H1 (cell line): ENCODE results near the gene MAGEC3. TPM values are rescaled to one million over a fixed set of nuclear protein-coding genes. Genes with fewer than 3 reads are reported as not detected.

ENCODE experiments used
- CTCF ChIA-PET: fragments of 300-600 bp; sonication (Branson Sonifier 250); formaldehyde crosslinking; loops from one replicate; lab custom pipeline; 2021; ENCODE audit not compliant: partially characterized antibody; lab: Charles Lee
- POLR2A ChIA-PET: fragments of 300-600 bp; sonication (Branson Sonifier 250); formaldehyde crosslinking; loops from one replicate; lab custom pipeline; 2021; ENCODE audit warnings: inconsistent platforms; ENCODE audit not compliant: partially characterized antibody; lab: Charles Lee
- DNase-seq, 2 experiments: peaks; one replicate each; pipeline versions ENCODE4 v3.0.0 to v3.0.0-alpha.2; 2010 to 2022; ENCODE audit warnings: low spot score in 2 of 2, low read depth in 1 of 2, mixed read lengths in 1 of 2
- FAIRE-seq: peaks from 2 replicates; lab custom pipeline; 2011; peaks lifted over from hg19 to GRCh38; lab: Jason Lieb, UNC
- H2AFZ ChIP-seq: 2 replicates; pipeline ENCODE4 v1.8.1; 2012; ENCODE audit warnings: low read length, inconsistent platforms
- H2AK5ac ChIP-seq: 2 replicates; pipeline ENCODE4 v1.6.1; 2013; ENCODE audit warnings: low read depth, low read length
- H2BK120ac ChIP-seq: replicated peaks from 2 replicates; pipeline ENCODE3; 2013; ENCODE audit warnings: low read depth, low read length, inconsistent platforms
- H2BK12ac ChIP-seq: 2 replicates; pipeline ENCODE4 v1.6.1; 2013; ENCODE audit warnings: low read depth, low read length
- H2BK15ac ChIP-seq: 2 replicates; pipeline ENCODE4 v1.6.1; 2013; ENCODE audit warnings: low read length
- H2BK20ac ChIP-seq: 2 replicates; pipeline ENCODE4 v1.6.1; 2013; ENCODE audit warnings: low read length
- H2BK5ac ChIP-seq: 2 replicates; pipeline ENCODE4 v1.6.1; 2013; ENCODE audit warnings: low read depth, low read length
- H3K14ac ChIP-seq: 2 replicates; pipeline ENCODE4 v1.6.1; 2013; ENCODE audit warnings: inconsistent platforms; ENCODE audit not compliant: insufficient read length
- H3K18ac ChIP-seq: 2 replicates; pipeline ENCODE4 v1.6.1; 2013; ENCODE audit warnings: low read length; ENCODE audit errors: extremely low read depth
- H3K23ac ChIP-seq: 2 replicates; pipeline ENCODE4 v1.6.1; 2013; ENCODE audit warnings: inconsistent platforms; ENCODE audit not compliant: insufficient read length
- H3K23me2 ChIP-seq: 2 replicates; pipeline ENCODE4 v1.6.1; 2013; ENCODE audit warnings: low read depth, low read length
- H3K27ac ChIP-seq: 2 replicates; pipeline ENCODE4 v1.6.1; 2011; ENCODE audit warnings: low read depth, low read length, inconsistent platforms
- H3K27me3 ChIP-seq, 4 experiments: replicated peaks in 1 of 4; 1 replicate in 1 of 4; 2 replicates in 3 of 4; pipeline versions ENCODE4 v1.6.1 to v1.8.1; 2011 to 2013; ENCODE audit warnings: low read length in 3 of 4, mild to moderate bottlenecking in 3 of 4, inconsistent platforms in 2 of 4, mixed read lengths in 2 of 4, moderate library complexity in 1 of 4; ENCODE audit not compliant: control insufficient read depth in 3 of 4, insufficient read depth in 3 of 4; ENCODE audit errors: extremely low read depth in 1 of 4
- H3K36me3 ChIP-seq, 4 experiments: 2 replicates each; pipeline versions ENCODE4 v1.6.1 to v1.8.1; 2011 to 2013; ENCODE audit warnings: mild to moderate bottlenecking in 4 of 4, low read length in 3 of 4, moderate library complexity in 2 of 4, control low read depth in 1 of 4, inconsistent platforms in 1 of 4; ENCODE audit not compliant: insufficient read depth in 4 of 4, control insufficient read depth in 2 of 4
- H3K4ac ChIP-seq: replicated peaks from 2 replicates; pipeline ENCODE3; 2013; ENCODE audit warnings: low read length, low read depth, mixed read lengths, inconsistent platforms; ENCODE audit not compliant: insufficient read length
- H3K4me1 ChIP-seq, 4 experiments: replicated peaks in 1 of 4; 1 replicate in 1 of 4; 2 replicates in 3 of 4; pipeline versions ENCODE4 v1.6.1 to v1.8.1; 2011 to 2013; ENCODE audit warnings: low read length in 3 of 4, inconsistent platforms in 2 of 4, mixed read lengths in 1 of 4; ENCODE audit not compliant: insufficient read depth in 4 of 4, control insufficient read depth in 3 of 4
- H3K4me2 ChIP-seq, 2 experiments: 2 replicates each; pipeline versions ENCODE4 v1.6.1 to v1.8.1; 2011 to 2013; ENCODE audit warnings: low read depth in 2 of 2, low read length in 2 of 2, control low read depth in 1 of 2, inconsistent platforms in 1 of 2, mild to moderate bottlenecking in 1 of 2; ENCODE audit not compliant: insufficient read depth in 1 of 2
- H3K4me3 ChIP-seq, 4 experiments: fragments of 200-600, 300-600 bp in 1 of 4; sonication (generic), shearing (Covaris generic), sonication (Bioruptor Twin) in 1 of 4; 2 replicates each; pipeline versions ENCODE4 v1.5.1 to v1.8.1; 2011 to 2016; ENCODE audit warnings: low read length in 4 of 4, low read depth in 3 of 4, control low read depth in 2 of 4, inconsistent platforms in 2 of 4, mild to moderate bottlenecking in 2 of 4, mixed read lengths in 1 of 4, moderate library complexity in 1 of 4; ENCODE audit not compliant: insufficient read depth in 2 of 4; ENCODE audit errors: extremely low read depth in 1 of 4
- H3K56ac ChIP-seq: replicated peaks from 2 replicates; pipeline ENCODE3; 2013; ENCODE audit warnings: low read depth, mild to moderate bottlenecking, mixed read lengths, low read length, inconsistent platforms; ENCODE audit not compliant: insufficient read length
- H3K79me1 ChIP-seq: 2 replicates; pipeline ENCODE4 v1.6.1; 2013; ENCODE audit warnings: low read depth, low read length, control low read depth
- H3K79me2 ChIP-seq, 2 experiments: 2 replicates each; pipeline versions ENCODE4 v1.6.1 to v1.8.1; 2012 to 2013; ENCODE audit warnings: low read length in 2 of 2, mild to moderate bottlenecking in 2 of 2, inconsistent platforms in 1 of 2; ENCODE audit not compliant: insufficient read depth in 2 of 2, control insufficient read depth in 1 of 2
- H3K9ac ChIP-seq, 4 experiments: replicated peaks in 1 of 4; 1 replicate in 1 of 4; 2 replicates in 3 of 4; pipeline versions ENCODE4 v1.6.1 to v1.8.1; 2011 to 2013; ENCODE audit warnings: low read depth in 3 of 4, low read length in 3 of 4, control low read depth in 2 of 4, mild to moderate bottlenecking in 2 of 4, moderate library complexity in 2 of 4, inconsistent platforms in 1 of 4; ENCODE audit errors: extremely low read depth in 1 of 4
- H3K9me3 ChIP-seq, 2 experiments: 2 replicates each; pipeline versions ENCODE4 v1.6.1 to v1.8.1; 2012 to 2013; ENCODE audit warnings: mild to moderate bottlenecking in 2 of 2, moderate library complexity in 2 of 2, control low read depth in 1 of 2, inconsistent platforms in 1 of 2, low read depth in 1 of 2, low read length in 1 of 2, mixed read lengths in 1 of 2; ENCODE audit not compliant: insufficient read depth in 2 of 2
- H4K20me1 ChIP-seq, 2 experiments: replicated peaks in 1 of 2; 2 replicates each; pipeline versions ENCODE3 to v1.8.1; 2011 to 2013; ENCODE audit warnings: inconsistent platforms in 2 of 2, low read length in 2 of 2, mild to moderate bottlenecking in 1 of 2; ENCODE audit not compliant: insufficient read depth in 2 of 2, control insufficient read depth in 1 of 2
- H4K5ac ChIP-seq: 2 replicates; pipeline ENCODE4 v1.6.1; 2013; ENCODE audit warnings: low read length, low read depth, mixed read lengths, inconsistent platforms; ENCODE audit not compliant: insufficient read length
- H4K8ac ChIP-seq: 2 replicates; pipeline ENCODE4 v1.8.0; 2013; ENCODE audit warnings: mild to moderate bottlenecking, moderate library complexity, low read length, inconsistent platforms; ENCODE audit not compliant: insufficient read depth; ENCODE audit errors: extremely low read depth
- H4K91ac ChIP-seq: replicated peaks from 2 replicates; pipeline ENCODE3; 2013; ENCODE audit warnings: low read length, mixed read lengths, inconsistent platforms; ENCODE audit not compliant: insufficient read length
- ASH2L ChIP-seq: fragments of 200-600, 300-600 bp; sonication (generic); IDR thresholded peaks from one replicate; pipeline ENCODE4 v1.7.1; 2017; ENCODE audit warnings: low read length
- BACH1 ChIP-seq: IDR thresholded peaks from 2 replicates; pipeline ENCODE4 v1.6.1; 2012; ENCODE audit warnings: low read length, improper control_type of control experiment
- CBX5 ChIP-seq: fragments of 300-800, 300-1000 bp; sonication (generic); IDR thresholded peaks from 2 replicates; pipeline ENCODE4 v1.7.1; 2016; ENCODE audit warnings: antibody characterized with exemption, low read length, low read depth
- CEBPB ChIP-seq: IDR thresholded peaks from 2 replicates; pipeline ENCODE4 v1.6.1; 2012; ENCODE audit warnings: low read depth, low read length
- CHD1 ChIP-seq: IDR thresholded peaks from 2 replicates; pipeline ENCODE4 v1.6.1; 2012; ENCODE audit warnings: low read depth, low read length, improper control_type of control experiment
- CREB1 ChIP-seq: IDR thresholded peaks from 2 replicates; pipeline ENCODE4 v1.6.1; 2012; ENCODE audit warnings: inconsistent platforms
- MAFK ChIP-seq: IDR thresholded peaks from 2 replicates; pipeline ENCODE4 v1.6.1; 2012; ENCODE audit warnings: low read depth, mild to moderate bottlenecking, improper control_type of control experiment, low read length
- POLR2A ChIP-seq, 2 experiments: IDR thresholded peaks; 1 replicate in 1 of 2; 2 replicates in 1 of 2; pipeline ENCODE4 v1.6.1; 2011; ENCODE audit warnings: low read depth in 2 of 2, low read length in 2 of 2, mild to moderate bottlenecking in 2 of 2; ENCODE audit errors: control extremely low read depth in 1 of 2
- POLR2AphosphoS5 ChIP-seq: IDR thresholded peaks from 2 replicates; pipeline ENCODE4 v1.6.1; 2011; ENCODE audit warnings: low read depth, low read length
- POU5F1 ChIP-seq: IDR thresholded peaks from 2 replicates; pipeline ENCODE4 v1.6.1; 2011; ENCODE audit warnings: low read depth, mild to moderate bottlenecking, low read length, moderate library complexity
- SIN3A ChIP-seq, 2 experiments: IDR thresholded peaks in 1 of 2; conservative IDR thresholded peaks in 1 of 2; 2 replicates each; pipeline ENCODE4 v1.6.1; 2011 to 2012; ENCODE audit warnings: low read length in 2 of 2, improper control_type of control experiment in 1 of 2, low read depth in 1 of 2, mild to moderate bottlenecking in 1 of 2
- SIX5 ChIP-seq: IDR thresholded peaks from 2 replicates; pipeline ENCODE4 v1.6.1; 2011; ENCODE audit warnings: mild to moderate bottlenecking, low read depth, low read length
- SP4 ChIP-seq: IDR thresholded peaks from 2 replicates; pipeline ENCODE4 v1.6.1; 2012; ENCODE audit warnings: low read length, inconsistent platforms
- SRF ChIP-seq: IDR thresholded peaks from 2 replicates; pipeline ENCODE4 v1.6.1; 2011; ENCODE audit warnings: mild to moderate bottlenecking, low read depth, low read length, moderate library complexity
- SUZ12 ChIP-seq: fragments of 200-600 bp; sonication (generic); IDR thresholded peaks from 2 replicates; pipeline ENCODE4 v1.6.1; 2012; ENCODE audit warnings: mild to moderate bottlenecking, inconsistent platforms, low read length, moderate library complexity, mixed read lengths
- TAF1 ChIP-seq: IDR thresholded peaks from 2 replicates; pipeline ENCODE4 v1.6.1; 2011; ENCODE audit warnings: mild to moderate bottlenecking, low read depth, low read length
- YY1 ChIP-seq: IDR thresholded peaks from 2 replicates; pipeline ENCODE4 v1.6.1; 2011; ENCODE audit warnings: low read depth, mild to moderate bottlenecking, low read length
- WGBS, 2 experiments: shearing (Covaris generic) in 1 of 2; methylation state at CpG; one replicate each; pipeline versions ENCODE4 v1.1.6 to v1.1.7; 2013 to 2015; ENCODE audit warnings: low lambda C conversion rate in 2 of 2, mixed read lengths in 2 of 2, inconsistent platforms in 1 of 2, low coverage in 1 of 2, missing lambda C conversion rate in 1 of 2; ENCODE audit not compliant: insufficient replicate concordance in 2 of 2, insufficient coverage in 1 of 2, insufficient read length in 1 of 2; ENCODE audit errors: extremely low coverage in 1 of 2, missing lambda C conversion rate in 1 of 2; 5-methylcytosine and 5-hydroxymethylcytosine counted together
- polyA plus RNA-seq, 7 experiments: library from polyadenylated mRNA; depleted of rRNA in 3 of 7; stranded (reverse) in 5 of 7; unstranded in 2 of 7; fragments of >200 nt in 5 of 7; fragments of 200-250 nt in 2 of 7; gene quantifications; 1 replicate in 5 of 7; 2 replicates in 1 of 7; 4 replicates in 1 of 7; pipeline versions ENCODE4 v1.2.1 to v1.2.3, GENCODE V29; 2011 to 2013; ENCODE audit warnings: missing spikeins in 2 of 7, mixed read lengths in 2 of 7
- total RNA-seq: library from RNA; stranded (reverse); fragmentation: NEBNext Ultra II Directional; extraction: Animal tissue kit (Norgen Biotek cat#: 25700); gene quantifications from 2 replicates; pipeline ENCODE4 v1.2.1, GENCODE V29; 2021

Gene MAGEC3
- total and polyA plus RNA-seq, 2 of the 8 experiments (the other 6 are each of a cell fraction or from before 2014, with no cell fraction given): not detected

DNA sequence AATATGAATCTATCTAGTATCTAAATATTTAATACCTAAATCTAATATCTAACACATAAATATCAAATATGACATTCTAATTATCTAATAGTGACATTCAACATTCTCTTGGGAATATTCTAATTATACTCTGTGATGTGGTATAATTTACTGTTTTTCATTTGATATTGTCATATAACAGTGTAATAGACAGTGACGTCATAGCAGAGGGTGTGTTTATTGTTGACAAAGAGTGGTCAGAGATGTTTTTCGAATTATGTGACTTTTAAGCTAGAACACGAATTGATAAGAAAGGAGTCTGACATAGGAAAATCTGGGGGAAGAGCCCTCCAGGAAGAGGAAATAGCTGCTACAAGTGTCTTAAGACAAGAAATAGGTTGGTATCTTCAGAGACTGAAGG is 5.9 kb upstream of the MAGEC3 start (continued):
- TF ChIP-seq SRF: no peak
- TF ChIP-seq, all 59 proteins: peak for 0

DNA sequence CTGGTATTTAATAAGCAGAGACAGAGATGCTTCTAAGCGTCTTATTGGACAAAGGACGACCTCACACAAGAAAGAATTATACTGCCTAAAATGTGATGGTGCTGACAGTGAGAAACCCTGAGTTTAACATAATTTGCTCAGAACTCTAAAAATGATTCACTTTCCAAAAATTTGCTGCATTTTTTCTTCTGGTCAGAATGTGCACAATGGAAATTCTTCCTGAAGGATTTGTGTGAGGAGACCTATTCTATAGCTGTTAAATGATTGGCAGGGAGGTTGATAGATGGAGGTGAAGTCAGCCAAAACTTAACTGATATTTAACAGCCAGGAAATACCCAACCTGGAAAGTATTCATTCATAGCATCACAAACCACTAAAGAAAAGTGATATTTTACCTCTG is 1.7 kb downstream of the MAGEC3 start:
- Histone ChIP-seq H3K36me3 (no peaks in the 10 kb centered on the region), H3K56ac (no peak overlapping the region), H2AK5ac (no peak overlapping the region), H3K9me3 (no peaks in the 10 kb centered on the region), H4K5ac (no peak overlapping the region), H3K4me1 (no peaks in the 10 kb centered on the region), H4K8ac (no peak overlapping the region), H3K23me2 (no peaks in the 10 kb centered on the region), H3K23ac (no peak overlapping the region), H3K79me2 (no peaks in the 10 kb centered on the region), H2AFZ (no peak overlapping the region), H2BK12ac (no peak overlapping the region), H3K9ac (no peak overlapping the region), H4K20me1 (no peaks in the 10 kb centered on the region), H2BK5ac (no peak overlapping the region), H2BK15ac (no peak overlapping the region), H3K27me3 (no peaks in the 10 kb centered on the region), H3K27ac (no peak overlapping the region), H3K14ac (no peak overlapping the region), H3K79me1 (no peaks in the 10 kb centered on the region), H3K4ac (no peak overlapping the region), H3K4me3 (no peak overlapping the region), H2BK20ac (no peak overlapping the region), H3K18ac (no peak overlapping the region), H2BK120ac (no peak overlapping the region), H4K91ac (no peak overlapping the region), H3K4me2 (no peak overlapping the region)
- ChIA-PET CTCF (no interaction called here), POLR2A (no interaction called here)
- 100% methylated on average over 2 of the region's 2 CpGs; no CpG with 5 or more reads in 1 of the 2 experiments for whole genome bisulfite sequencing, 2 experiments
- FAIRE-seq (no peak), DNase-seq (no peak)
- TF ChIP-seq SIX5 (no peak), ASH2L (no peak), TAF1 (no peak), BACH1 (no peak), CREB1 (no peak), CHD1 (no peak), SUZ12 (no peak), POLR2AphosphoS5 (no peak), POLR2A (IDR thresholded peaks at IDR 0.05; ENCODE audit: control extremely low read depth in 1 of 2, low read depth in 2 of 2, low read length in 2 of 2) (no peak), CEBPB (no peak), SIN3A (conservative IDR thresholded peaks at IDR 0.05 in 1 of 2, IDR thresholded peaks at IDR 0.05 in 1 of 2; ENCODE audit: low read depth in 1 of 2, low read length in 2 of 2) (no peak), SP4 (no peak), MAFK (no peak), POU5F1 (no peak), CBX5 (no peak), YY1 (no peak)
